Upper lobe of left lung (tissue), 4 donors: ENCODE data around the gene GPR31.
"Not testable (repeated sequence)": the region's sequence is repeated elsewhere in the genome, so short reads cannot be mapped to it uniquely, and the experiment has no call there.

Source experiments
- CTCF ChIP-seq, 6 experiments: fragments of 450-650 bp in 4 of 6; fragments of 200-600 bp in 2 of 6; sonication (generic) in 2 of 6; IDR thresholded peaks; one replicate each; pipeline ENCODE4 v1.5.1; 2016 to 2019; ENCODE audit warnings: antibody characterized with exemption in 6 of 6
- EP300 ChIP-seq, 4 donors: sonication (generic); formaldehyde crosslinking; IDR thresholded peaks; one replicate each; pipeline ENCODE4 v1.5.1; 2017; ENCODE audit warnings: antibody characterized with exemption in 4 of 4, control low read depth in 2 of 4
- POLR2A ChIP-seq, 4 donors: fragments of 450-650 bp; IDR thresholded peaks; one replicate each; pipeline ENCODE4 v1.5.1; 2016 to 2017; ENCODE audit warnings: antibody characterized with exemption in 4 of 4, mild to moderate bottlenecking in 2 of 4
- POLR2AphosphoS5 ChIP-seq, 2 donors: sonication (generic); formaldehyde crosslinking; IDR thresholded peaks; one replicate each; pipeline ENCODE4 v1.5.1; 2017; ENCODE audit warnings: antibody characterized with exemption in 2 of 2

- not testable (repeated sequence) for TF ChIP-seq POLR2A, CTCF, EP300, POLR2AphosphoS5 (IDR thresholded peaks at IDR 0.05)
These were observed 22.3 kb upstream of the GPR31 start for GRCh38 chr6:167180086-167180485.
